LNCAP (cell line): ENCODE results near the gene HOXB7.

Experiments used
- TF ChIP-seq, protein P1 (sequence below): fragments of 450-650 bp; IDR thresholded peaks from 2 replicates; pipeline ENCODE4 v1.5.1; 2017; ENCODE audit warnings: mild to moderate bottlenecking

HOXB7 gene

DNA sequence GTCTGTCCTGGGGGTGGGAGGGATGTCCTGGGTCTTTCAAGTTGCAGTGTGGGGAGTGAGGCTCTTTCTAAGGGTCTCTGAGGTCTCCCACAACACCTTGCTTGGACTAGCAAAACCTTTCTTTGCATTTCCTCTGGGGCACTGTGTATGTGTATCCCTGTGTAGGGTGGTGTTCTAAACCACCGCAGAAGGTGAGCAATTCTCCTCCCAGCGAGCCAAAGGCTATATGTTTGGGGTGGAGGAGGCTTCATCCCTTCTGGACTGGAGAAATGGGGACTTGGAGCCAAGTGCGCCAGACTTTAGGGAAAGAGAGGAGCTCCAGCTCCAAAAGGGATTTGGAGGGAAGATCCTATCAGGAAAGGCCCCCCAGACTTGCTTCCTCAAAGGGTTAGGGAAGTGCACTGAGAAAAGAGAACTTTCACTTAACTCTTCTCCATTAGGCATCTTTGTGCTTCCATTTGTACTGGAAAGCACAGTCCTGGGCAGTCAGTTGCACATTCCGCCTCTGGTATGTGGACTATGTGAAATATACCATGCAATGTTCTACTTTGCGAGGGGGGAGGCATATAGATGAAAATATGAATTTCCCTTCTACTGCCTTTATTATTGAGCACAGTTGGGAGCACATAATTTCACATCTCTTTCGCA, 34.2 kb upstream of the HOXB7 start:
- TF ChIP-seq, protein P1, sequence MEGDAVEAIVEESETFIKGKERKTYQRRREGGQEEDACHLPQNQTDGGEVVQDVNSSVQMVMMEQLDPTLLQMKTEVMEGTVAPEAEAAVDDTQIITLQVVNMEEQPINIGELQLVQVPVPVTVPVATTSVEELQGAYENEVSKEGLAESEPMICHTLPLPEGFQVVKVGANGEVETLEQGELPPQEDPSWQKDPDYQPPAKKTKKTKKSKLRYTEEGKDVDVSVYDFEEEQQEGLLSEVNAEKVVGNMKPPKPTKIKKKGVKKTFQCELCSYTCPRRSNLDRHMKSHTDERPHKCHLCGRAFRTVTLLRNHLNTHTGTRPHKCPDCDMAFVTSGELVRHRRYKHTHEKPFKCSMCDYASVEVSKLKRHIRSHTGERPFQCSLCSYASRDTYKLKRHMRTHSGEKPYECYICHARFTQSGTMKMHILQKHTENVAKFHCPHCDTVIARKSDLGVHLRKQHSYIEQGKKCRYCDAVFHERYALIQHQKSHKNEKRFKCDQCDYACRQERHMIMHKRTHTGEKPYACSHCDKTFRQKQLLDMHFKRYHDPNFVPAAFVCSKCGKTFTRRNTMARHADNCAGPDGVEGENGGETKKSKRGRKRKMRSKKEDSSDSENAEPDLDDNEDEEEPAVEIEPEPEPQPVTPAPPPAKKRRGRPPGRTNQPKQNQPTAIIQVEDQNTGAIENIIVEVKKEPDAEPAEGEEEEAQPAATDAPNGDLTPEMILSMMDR = no peak

DNA sequence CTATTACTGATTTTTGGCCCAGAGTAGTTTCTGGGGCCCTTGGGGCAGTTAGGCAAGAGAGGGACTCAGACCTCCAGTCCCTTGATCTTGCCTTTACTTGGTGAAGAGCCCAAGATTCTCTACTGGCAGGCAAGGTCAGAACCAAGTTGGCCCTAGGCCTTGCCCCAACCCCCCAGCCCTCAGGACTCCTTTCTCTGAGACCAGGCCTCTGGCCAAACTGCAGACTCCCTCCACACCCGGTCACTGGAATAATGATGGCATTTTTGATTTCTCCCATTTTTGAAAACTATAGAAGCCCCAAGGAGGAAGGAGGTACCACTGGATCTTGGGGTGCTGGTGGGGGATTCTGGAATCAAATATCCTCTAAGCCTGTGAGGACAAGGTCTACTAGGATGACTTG, 33.3 kb upstream of the HOXB7 start:
- TF ChIP-seq, protein P1 = no peak

DNA sequence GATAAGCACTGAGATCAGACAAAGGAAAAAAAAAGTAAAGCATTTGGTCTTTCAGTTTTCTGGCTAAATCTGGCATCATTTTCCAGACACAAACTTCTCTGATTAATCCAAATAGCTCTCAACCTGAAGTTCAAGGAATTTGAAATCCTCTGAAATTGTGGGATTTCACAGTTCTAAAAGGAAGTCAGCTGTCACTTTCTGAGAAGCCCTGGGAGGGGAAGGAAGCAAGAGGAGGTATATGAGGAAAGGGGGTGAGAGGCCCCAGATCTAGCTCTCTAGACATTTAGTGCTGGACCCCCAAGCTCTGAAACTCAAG, 32.8 kb upstream of the HOXB7 start:
- TF ChIP-seq, protein P1 = no peak

DNA sequence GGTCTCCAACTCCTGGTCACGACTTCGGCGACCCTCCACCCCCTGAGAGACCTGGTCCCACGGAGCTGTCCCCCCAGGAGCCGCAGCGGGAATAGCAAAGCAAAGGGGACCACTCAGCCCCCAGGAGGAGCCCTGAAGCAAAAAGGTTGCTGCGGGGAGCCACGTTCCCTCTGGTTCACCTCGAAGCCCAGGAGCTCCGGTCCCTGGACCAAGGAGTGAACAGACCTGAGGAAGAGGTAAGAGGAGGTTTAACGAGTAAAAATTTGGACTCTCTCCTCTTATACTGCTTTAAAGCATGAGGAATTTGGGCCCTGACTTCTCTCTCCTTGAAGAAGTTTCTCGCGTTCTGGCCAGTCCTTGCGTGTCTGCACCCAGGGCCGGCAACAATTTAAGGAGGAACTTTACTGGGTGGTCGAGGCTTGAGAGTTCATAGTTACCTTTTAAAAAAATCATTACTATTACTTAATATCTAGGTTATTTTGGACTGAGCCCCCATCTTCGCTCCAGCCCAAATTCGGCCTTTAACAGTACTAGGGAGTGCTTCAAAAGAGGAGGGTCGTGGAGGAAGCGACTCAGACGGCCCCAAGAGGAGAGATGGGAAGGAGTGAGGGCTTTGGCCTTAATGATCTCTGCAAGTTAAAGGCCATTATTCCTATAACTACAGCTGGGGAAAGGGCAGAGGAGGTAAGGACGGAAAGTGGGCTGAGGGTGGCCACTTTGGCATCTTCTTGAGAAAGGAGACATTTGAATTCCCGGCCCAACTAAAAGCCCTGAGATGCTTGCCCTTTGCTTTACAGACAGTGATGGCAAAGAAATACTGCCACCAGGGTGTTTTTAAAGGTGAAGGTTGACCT, 32.3 kb upstream of the HOXB7 start:
- TF ChIP-seq, protein P1 = no peak

DNA sequence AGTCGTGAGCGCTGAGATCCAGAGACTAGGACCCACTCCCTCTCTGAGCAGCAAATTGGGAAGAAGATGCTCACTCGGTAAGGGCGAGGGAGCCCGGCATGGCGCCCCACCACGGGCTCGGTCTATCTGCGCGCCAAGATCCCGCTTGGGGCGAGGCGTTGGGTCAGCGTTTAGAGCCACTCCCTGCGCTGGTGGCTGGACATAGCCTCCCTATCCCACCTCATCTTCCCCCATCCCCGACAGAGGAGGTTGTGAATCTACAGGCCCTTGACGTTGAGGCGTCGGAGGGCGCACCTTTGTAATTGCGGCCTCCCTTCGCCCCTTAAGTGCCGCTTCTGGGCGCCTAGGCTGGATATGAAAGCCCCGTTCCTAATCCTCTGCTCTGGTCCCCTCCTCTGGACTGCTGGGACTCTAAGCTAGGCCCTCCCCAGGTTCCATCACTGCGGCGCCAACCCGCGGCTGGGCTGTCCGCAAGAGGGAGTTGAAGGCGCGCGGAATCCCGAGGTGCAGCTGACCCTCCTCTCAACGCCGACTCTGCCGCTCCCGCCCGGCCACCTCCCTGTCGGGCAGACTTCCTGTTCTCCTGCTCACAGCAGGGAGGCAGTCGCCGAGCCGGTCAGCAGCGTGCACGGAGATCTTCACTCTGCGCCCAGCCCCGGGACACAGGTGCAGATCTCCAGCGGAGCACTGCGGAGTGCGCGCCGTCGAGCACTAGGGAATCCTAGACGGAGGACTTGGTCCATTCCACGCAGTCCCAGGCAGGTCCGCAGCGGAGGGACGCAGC, 31.4 kb upstream of the HOXB7 start:
- TF ChIP-seq, protein P1 = no peak

DNA sequence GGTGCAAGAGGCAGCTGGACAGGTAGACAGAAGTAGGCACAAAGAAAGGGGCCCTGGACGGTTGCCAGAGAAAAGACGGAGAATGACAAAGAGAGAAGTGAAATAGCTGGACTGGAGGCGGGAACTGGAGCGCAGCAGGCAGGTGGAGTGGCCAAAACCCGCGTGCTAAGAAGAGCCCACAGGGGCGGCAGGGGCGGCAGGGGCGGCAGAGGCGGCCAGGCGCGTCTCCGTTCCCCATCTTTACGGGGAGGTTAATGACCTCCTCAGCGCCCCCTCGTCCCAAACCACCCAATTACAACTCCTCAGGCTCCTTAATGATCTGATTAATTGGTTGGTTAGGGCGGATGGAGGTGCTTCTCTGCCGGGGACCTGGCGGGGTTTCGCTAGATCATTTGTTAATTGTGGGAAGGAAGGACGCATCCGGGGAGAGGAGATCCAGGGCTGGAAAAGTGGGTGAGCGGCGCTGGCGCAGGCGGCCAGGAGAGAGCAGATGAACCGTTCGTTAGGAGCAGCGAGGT, 30.8 kb upstream of the HOXB7 start:
- TF ChIP-seq, protein P1 = no peak

DNA sequence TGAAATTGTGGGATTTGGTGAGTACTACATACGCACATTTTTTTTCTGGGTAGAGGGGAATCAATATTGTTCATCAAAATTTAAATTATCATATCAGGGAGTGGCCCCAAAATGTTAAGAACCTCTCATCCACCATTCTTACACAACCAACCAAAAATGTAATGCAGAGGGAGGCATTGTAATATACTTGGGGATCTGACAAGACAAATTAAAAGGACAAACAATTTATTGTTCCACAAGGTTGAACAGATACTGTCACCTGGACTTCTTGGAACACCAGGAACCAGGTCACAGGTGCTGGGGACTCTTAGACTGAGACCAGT, 30.0 kb upstream of the HOXB7 start:
- TF ChIP-seq, protein P1 = no peak
